Lung (tissue), 12 donors: ENCODE data around the gene AHCYL2. TPM values are rescaled to one million over a fixed set of nuclear protein-coding genes. Genes with fewer than 3 reads are reported as not detected.

Source experiments
- ATAC-seq: fragments of 200-7000 bp; cut with Tn5 transposase; one replicate; pipeline ENCODE4 v1.9.1; 2020; ENCODE audit warnings: moderate number of reproducible peaks; ENCODE audit not compliant: insufficient read depth, low FRiP score
- DNase-seq, 3 donors: peaks; one replicate each; pipeline ENCODE4 v3.0.0-alpha.2; 2013 to 2017
- H3K27ac ChIP-seq, 2 donors: one replicate each; pipeline ENCODE4 v1.5.1; 2013; ENCODE audit warnings: mild to moderate bottlenecking in 2 of 2, moderate library complexity in 2 of 2, control low read depth in 1 of 2, inconsistent platforms in 1 of 2, low read depth in 1 of 2, low read length in 1 of 2
- H3K27me3 ChIP-seq, 3 donors: one replicate each; pipeline ENCODE4 v1.5.1; 2013; ENCODE audit warnings: low read length in 2 of 3; ENCODE audit not compliant: control insufficient read depth in 3 of 3, insufficient read depth in 3 of 3
- H3K36me3 ChIP-seq, 4 donors: one replicate each; pipeline ENCODE4 v1.5.1; 2013; ENCODE audit warnings: low read length in 4 of 4, mild to moderate bottlenecking in 1 of 4, moderate library complexity in 1 of 4; ENCODE audit not compliant: control insufficient read depth in 4 of 4, insufficient read depth in 4 of 4
- H3K4me1 ChIP-seq, 5 donors: one replicate each; pipeline ENCODE4 v1.5.1; 2013; ENCODE audit warnings: low read length in 5 of 5, mild to moderate bottlenecking in 2 of 5, moderate library complexity in 1 of 5; ENCODE audit not compliant: control insufficient read depth in 5 of 5, insufficient read depth in 5 of 5
- H3K4me3 ChIP-seq: one replicate; pipeline ENCODE4 v1.5.1; 2013; ENCODE audit warnings: mild to moderate bottlenecking, control low read depth, moderate library complexity
- H3K9ac ChIP-seq, 2 donors: one replicate each; pipeline ENCODE4 v1.5.1; 2013; ENCODE audit warnings: low read length in 2 of 2, control low read depth in 1 of 2; ENCODE audit not compliant: insufficient read depth in 1 of 2
- H3K9me3 ChIP-seq, 4 donors: one replicate each; pipeline ENCODE4 v1.5.1; 2013; ENCODE audit warnings: low read length in 3 of 4, mild to moderate bottlenecking in 1 of 4, moderate library complexity in 1 of 4; ENCODE audit not compliant: control insufficient read depth in 4 of 4, insufficient read depth in 3 of 4
- CTCF ChIP-seq: IDR thresholded peaks from 2 replicates; pipeline ENCODE4 v1.5.1; 2012; ENCODE audit warnings: mild to moderate bottlenecking; ENCODE audit errors: control extremely low read depth, extremely low read depth
- WGBS, 2 donors: extraction: QIAGEN DNeasy Blood & Tissue Kit; methylation state at CpG; one replicate each; pipeline ENCODE4 v1.1.7; 2013; 5-methylcytosine and 5-hydroxymethylcytosine counted together
- polyA plus RNA-seq, 2 donors: library from polyadenylated mRNA; stranded (reverse); fragments of 200-250 nt; gene quantifications; one replicate each; pipeline ENCODE4 v1.2.1, GENCODE V29; 2013
- total RNA-seq, 2 donors: library from RNA; depleted of rRNA in 1 of 2; stranded (reverse); fragments of >200 nt in 1 of 2; gene quantifications; one replicate each; pipeline ENCODE4 v1.2.1, GENCODE V29; 2014 to 2021
- donor health status: control.
- donor health status: control.
- donor health status: Bipolar disorder and iron deficiency.
- donor health status: healthy.
- donor health status: DM: yes; HTN: yes; CAD: no.

The AHCYL2 gene
- total and polyA plus RNA-seq, 4 donors = 16.3 to 172 (median 93.8) TPM

GRCh38 chr7:129308047-129308446 lies 83.2 kb downstream of the AHCYL2 start:
- no peak overlapping the region for H3K4me3 ChIP-seq
- H3K9ac ChIP-seq = no peak overlapping the region
- TF ChIP-seq CTCF = no peak
- H3K4me1 ChIP-seq = peaks cover 0 to 1% (median 0%) of the 10 kb centered on the region in 5 donors
- no peaks in the 10 kb centered on the region for H3K36me3 ChIP-seq
- H3K9me3 ChIP-seq = no peaks in the 10 kb centered on the region
- no peak overlapping the region for H3K27ac ChIP-seq
- DNase-seq = peak in 2 of 3 donors; percentile 16 to 22
- 91 to 100% methylated on average over 1 of the region's 1 CpG for WGBS, 2 donors
- H3K27me3 ChIP-seq = no peaks in the 10 kb centered on the region
- ATAC-seq = no peak

GRCh38 chr7:129311429-129311828 lies 86.6 kb downstream of the AHCYL2 start:
- H3K9ac ChIP-seq = no peak overlapping the region
- H3K27me3 ChIP-seq = no peaks in the 10 kb centered on the region
- no peak for TF ChIP-seq CTCF
- WGBS, 2 donors = 93 to 94% methylated on average over 5 of the region's 5 CpGs
- H3K4me3 ChIP-seq = no peak overlapping the region
- H3K27ac ChIP-seq = no peak overlapping the region
- DNase-seq (no peak), ATAC-seq (no peak)
- peaks cover 0 to 7% (median 0%) of the 10 kb centered on the region in 5 donors for H3K4me1 ChIP-seq
- no peaks in the 10 kb centered on the region for H3K36me3 ChIP-seq
- H3K9me3 ChIP-seq = no peaks in the 10 kb centered on the region

GRCh38 chr7:129313282-129313681 lies 88.5 kb downstream of the AHCYL2 start:
- Histone ChIP-seq H3K27ac (no peak overlapping the region), H3K36me3 (no peaks in the 10 kb centered on the region), H3K27me3 (no peaks in the 10 kb centered on the region), H3K9ac (no peak overlapping the region), H3K4me1 (peaks cover 0 to 10% (median 0%) of the 10 kb centered on the region in 5 donors), H3K4me3 (no peak overlapping the region), H3K9me3 (no peaks in the 10 kb centered on the region)
- DNase-seq = no peak
- TF ChIP-seq CTCF = no peak
- WGBS, 2 donors = 93 to 100% methylated on average over 3 of the region's 3 CpGs
- no peak for ATAC-seq

GRCh38 chr7:129315960-129316359 lies 91.1 kb downstream of the AHCYL2 start:
- Histone ChIP-seq H3K4me1 (peaks cover 0 to 10% (median 0%) of the 10 kb centered on the region in 5 donors), H3K27ac (peak overlapping the region in 1 of 2 donors; percentile 50), H3K27me3 (no peaks in the 10 kb centered on the region), H3K4me3 (no peak overlapping the region), H3K36me3 (no peaks in the 10 kb centered on the region), H3K9me3 (no peaks in the 10 kb centered on the region), H3K9ac (no peak overlapping the region)
- ATAC-seq = no peak
- DNase-seq = peak in 2 of 3 donors; percentile 1 to 7
- WGBS, 2 donors = 63 to 71% methylated on average over 2 of the region's 2 CpGs
- TF ChIP-seq CTCF = no peak
